D721Med (cell line): ENCODE results near the gene PKN3.

Experiments
- DNase-seq: peaks from one replicate; pipeline ENCODE4 v3.0.0; 2011; ENCODE audit warnings: low spot score; ENCODE audit not compliant: insufficient read length
- FAIRE-seq: peaks from 2 replicates; lab custom pipeline; 2011; peaks lifted over from hg19 to GRCh38; lab: Jason Lieb, UNC
- CTCF ChIP-seq: IDR thresholded peaks from 2 replicates; pipeline ENCODE4 v1.5.1; 2012; ENCODE audit warnings: mild to moderate bottlenecking, control low read depth; ENCODE audit not compliant: insufficient read depth; ENCODE audit errors: missing control alignments

Gene PKN3

GRCh38 chr9:128724744-128725211 lies 22.5 kb downstream of the PKN3 start:
- TF ChIP-seq CTCF: no peak
- peak; percentile 93 for FAIRE-seq
- DNase-seq: peak; percentile 74

GRCh38 chr9:128727640-128728248 lies 25.4 kb downstream of the PKN3 start:
- no peak for DNase-seq
- TF ChIP-seq CTCF: no peak
- no peak for FAIRE-seq

- FAIRE-seq: no peak
- DNase-seq: no peak
- no peak for TF ChIP-seq CTCF
Measured at GRCh38 chr9:128728298-128728697, 26.0 kb downstream of the PKN3 start.

- no peak for FAIRE-seq
- DNase-seq: no peak
Measured at GRCh38 chr9:128729302-128729701, 27.0 kb downstream of the PKN3 start.

GRCh38 chr9:128729766-128730517 lies 27.6 kb downstream of the PKN3 start:
- no peak for TF ChIP-seq CTCF
- DNase-seq (no peak), FAIRE-seq (no peak)

More at GRCh38 chr9:128729302-128729701, 27.0 kb downstream of the PKN3 start:
- TF ChIP-seq CTCF: peak; percentile 10

GRCh38 chr9:128731093-128731492 lies 28.8 kb downstream of the PKN3 start:
- FAIRE-seq (no peak), DNase-seq (no peak)

More at GRCh38 chr9:128731093-128731492, 28.8 kb downstream of the PKN3 start:
- TF ChIP-seq CTCF: no peak
